OCI-LY3 (cell line): ENCODE measurements around the gene ATXN2.

ENCODE experiments used
- EZH2phosphoT487 ChIP-seq: fragments of 200-600 bp; shearing (Covaris generic); IDR thresholded peaks from 2 replicates; pipeline ENCODE4 v1.6.1; 2018; ENCODE audit warnings: antibody characterized with exemption, mixed run types, low read depth
- TF ChIP-seq, protein P1 (sequence below): fragments of 200-600, 300-600 bp; sonication (generic); IDR thresholded peaks from 2 replicates; pipeline ENCODE4 v1.5.1; 2014; ENCODE audit warnings: antibody characterized with exemption, low read length, low read depth

DNA sequence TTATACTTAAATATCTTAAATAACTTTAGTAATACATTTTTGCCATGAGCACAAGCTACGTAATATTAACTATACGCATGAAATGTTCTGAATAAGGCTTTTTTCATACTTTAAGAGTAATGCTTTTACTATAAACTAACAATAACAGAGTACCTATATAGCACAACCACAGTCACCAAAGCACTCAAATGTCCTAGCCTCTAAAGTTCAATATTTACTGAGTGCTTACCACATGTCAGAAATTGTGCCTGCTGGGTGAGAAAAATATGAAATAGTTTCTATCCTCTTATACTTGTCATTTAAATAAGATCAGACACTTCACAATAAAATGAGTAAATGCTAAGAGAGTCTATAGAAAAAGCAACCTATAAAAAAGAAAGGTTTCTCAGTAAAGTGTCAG, 110.3 kb downstream of the ATXN2 start:
- TF ChIP-seq, protein P1, sequence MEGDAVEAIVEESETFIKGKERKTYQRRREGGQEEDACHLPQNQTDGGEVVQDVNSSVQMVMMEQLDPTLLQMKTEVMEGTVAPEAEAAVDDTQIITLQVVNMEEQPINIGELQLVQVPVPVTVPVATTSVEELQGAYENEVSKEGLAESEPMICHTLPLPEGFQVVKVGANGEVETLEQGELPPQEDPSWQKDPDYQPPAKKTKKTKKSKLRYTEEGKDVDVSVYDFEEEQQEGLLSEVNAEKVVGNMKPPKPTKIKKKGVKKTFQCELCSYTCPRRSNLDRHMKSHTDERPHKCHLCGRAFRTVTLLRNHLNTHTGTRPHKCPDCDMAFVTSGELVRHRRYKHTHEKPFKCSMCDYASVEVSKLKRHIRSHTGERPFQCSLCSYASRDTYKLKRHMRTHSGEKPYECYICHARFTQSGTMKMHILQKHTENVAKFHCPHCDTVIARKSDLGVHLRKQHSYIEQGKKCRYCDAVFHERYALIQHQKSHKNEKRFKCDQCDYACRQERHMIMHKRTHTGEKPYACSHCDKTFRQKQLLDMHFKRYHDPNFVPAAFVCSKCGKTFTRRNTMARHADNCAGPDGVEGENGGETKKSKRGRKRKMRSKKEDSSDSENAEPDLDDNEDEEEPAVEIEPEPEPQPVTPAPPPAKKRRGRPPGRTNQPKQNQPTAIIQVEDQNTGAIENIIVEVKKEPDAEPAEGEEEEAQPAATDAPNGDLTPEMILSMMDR: no peak
- no peak for TF ChIP-seq EZH2phosphoT487
